A549 treated with CORT108297 at 1 μM for 4 hours (cell line): Measurements from ENCODE around the gene TAF12. TPM values are rescaled to one million over a fixed set of nuclear protein-coding genes. Genes with fewer than 3 reads are reported as not detected.

Source experiments
- total RNA-seq: library from RNA; stranded (reverse); fragments of 200-300 nt; extraction: Qiagen RNA extraction; gene quantifications from 5 replicates; pipeline ENCODE4 v1.2.3, GENCODE V29; 2022

TAF12 gene, protein sequence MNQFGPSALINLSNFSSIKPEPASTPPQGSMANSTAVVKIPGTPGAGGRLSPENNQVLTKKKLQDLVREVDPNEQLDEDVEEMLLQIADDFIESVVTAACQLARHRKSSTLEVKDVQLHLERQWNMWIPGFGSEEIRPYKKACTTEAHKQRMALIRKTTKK
- 13.4 to 13.9 TPM (median 13.6 TPM) in 5 replicates for total RNA-seq

GRCh38 chr1:28642847-28643635 lies at the start of gene TAF12:
Gene TAF12, minus strand, starts transcription at chr1:28643067. Its CDS starts 20,986 bp downstream, at chr1:28622081.

DNA sequence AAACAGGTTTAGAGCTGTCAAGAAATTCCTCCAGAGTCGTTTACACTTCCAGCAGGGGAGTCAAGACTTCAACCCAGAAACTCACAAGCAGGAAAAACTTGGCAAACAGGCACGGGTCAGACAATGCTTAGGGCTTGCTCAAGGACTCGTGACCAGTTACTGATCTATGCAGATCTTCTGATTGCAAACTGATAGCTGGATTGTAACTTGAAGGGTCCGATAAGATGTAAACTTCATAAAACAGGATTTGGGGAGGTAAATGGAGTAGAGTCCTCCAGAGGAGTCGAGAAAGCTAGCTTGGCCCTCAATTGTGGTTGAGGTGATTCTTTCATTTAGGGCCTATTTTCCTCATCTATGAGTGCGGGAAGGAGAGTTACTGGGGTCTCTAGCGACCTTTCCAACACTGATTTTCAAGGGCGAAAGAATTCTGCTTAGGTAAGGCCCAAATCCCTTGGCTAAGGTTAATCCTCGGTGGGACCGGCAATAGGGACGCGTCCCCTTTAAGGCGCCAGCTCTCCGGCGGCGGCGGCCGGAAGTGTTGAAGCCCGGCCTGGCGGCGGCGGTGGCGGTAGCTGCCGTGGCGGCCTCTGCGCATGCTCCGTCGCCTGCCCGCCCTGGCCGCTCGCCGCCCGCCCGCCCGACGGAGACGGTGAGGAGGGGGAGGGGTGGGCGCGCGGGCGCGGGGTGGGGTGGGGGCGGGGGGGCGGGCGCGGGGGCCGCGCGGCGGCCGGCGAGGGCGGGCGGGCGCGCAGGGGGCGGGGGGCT lies 25.5 kb upstream of the TAF12 start, which contains the start of gene GMEB1:
TSS of gene GMEB1 (plus strand) at position 594 of the 765 bp plus-strand sequence. CDS start 14,829 bp downstream, outside the sequence.

DNA sequence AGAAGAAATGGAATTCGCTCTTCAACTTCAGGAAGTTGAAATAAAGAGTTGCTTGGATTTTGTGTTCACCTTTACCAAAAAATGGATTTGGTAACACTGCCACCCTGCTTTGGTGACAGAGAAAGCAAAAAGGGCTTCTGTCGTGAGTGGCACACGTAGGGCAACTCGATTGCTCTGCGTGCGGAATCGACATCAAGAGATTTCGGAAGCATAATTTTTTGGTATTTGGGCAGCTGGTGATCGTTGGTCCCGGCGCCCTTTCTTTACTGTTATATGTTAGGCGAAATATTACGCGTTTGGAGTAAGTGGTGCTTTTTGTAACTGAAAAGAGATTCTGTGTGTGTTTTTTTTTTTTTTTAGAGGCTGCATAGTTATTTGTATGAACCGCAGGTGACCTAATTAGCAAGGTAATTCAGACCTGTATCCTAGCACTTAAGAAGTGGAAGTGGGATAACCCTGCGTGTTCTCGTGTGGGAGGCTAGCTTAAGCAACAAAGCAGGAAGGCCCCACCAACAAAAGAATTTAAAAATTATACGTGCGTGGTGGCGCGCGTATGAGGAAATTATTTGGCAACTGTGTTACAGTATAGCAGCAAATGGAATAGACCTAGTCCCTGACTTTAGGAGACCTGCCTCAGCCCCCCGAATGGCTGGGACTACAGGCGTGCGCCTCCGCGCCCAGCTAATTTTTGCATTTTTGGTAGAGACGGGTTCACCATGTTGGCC lies 5.8 kb upstream of the TAF12 start, which contains the start of gene RNU11:
TSS of gene RNU11 (plus strand) at position 127 of the 725 bp plus-strand sequence.

DNA sequence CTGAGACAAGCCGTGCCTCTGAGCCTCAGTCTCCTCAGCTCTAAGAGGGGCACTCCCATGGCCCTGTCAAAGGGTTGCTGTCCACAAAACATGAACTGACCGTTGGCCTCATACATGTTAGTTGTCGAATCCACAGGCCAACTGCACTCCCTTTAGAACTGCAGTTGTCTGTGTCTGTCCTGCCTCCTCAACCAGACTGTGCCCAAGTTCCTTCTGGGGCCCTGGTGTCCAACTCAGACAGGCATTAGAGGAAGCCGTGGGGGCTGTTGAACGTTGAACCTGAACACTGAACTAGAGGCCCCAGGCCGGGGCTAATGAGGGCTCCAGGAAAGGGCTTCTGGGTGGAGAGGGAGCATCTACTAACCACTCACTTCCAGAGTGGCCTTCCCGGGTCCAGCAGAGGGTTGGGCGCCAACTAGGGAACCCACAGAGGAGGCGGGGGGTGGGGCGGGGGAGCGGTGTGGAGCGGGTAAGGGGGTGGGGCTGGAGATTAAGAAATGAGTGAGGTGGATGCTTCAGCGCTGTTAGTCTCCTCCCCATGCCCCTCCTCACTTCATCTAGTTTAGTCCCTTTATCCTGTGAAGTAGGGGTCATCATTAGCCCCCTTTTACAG lies 51.1 kb downstream of the TAF12 start, which contains the start of gene RAB42:
TSS of gene RAB42 (plus strand) at position 558 of the 613 bp plus-strand sequence. CDS start 247 bp downstream, outside the sequence.

Other genes starting within 250 kb of the TAF12 start
- gene RCC1, start 137.0 kb downstream of the TAF12 start, total RNA-seq, result 73.2 to 85.0 TPM (median 82.2 TPM) in 5 replicates
- gene TRNAU1AP, start 90.0 kb downstream of the TAF12 start, total RNA-seq, result 18.3 to 25.2 TPM (median 21.0 TPM) in 5 replicates
- gene RAB42, start 50.8 kb downstream of the TAF12 start, total RNA-seq, result 2.0 to 2.8 TPM (median 2.4 TPM) in 5 replicates
- not detected in 5 replicates for gene RNU11, start 5.5 kb upstream of the TAF12 start, total RNA-seq
- gene GMEB1, start 25.7 kb upstream of the TAF12 start, total RNA-seq, result 5.6 to 6.4 TPM (median 6.2 TPM) in 5 replicates
- gene YTHDF2, start 93.9 kb upstream of the TAF12 start, total RNA-seq, result 50.0 to 60.2 TPM (median 54.9 TPM) in 5 replicates
- gene OPRD1, start 169.1 kb upstream of the TAF12 start, total RNA-seq, result 0.02 to 0.07 TPM (median 0.05 TPM) in 5 replicates